ENCODE data around the gene SYNE1. TPM values are rescaled to one million over a fixed set of nuclear protein-coding genes. Genes with fewer than 3 reads are reported as not detected.
A peak's percentile ranks its signal among the peaks of the same experiment; 100 is the strongest.

Gene SYNE1
- total and polyA plus RNA-seq, 2 of the 8 experiments (the other 6 are each of a cell fraction or from before 2014, with no cell fraction given), result 2.8 to 5.5 TPM

DNA sequence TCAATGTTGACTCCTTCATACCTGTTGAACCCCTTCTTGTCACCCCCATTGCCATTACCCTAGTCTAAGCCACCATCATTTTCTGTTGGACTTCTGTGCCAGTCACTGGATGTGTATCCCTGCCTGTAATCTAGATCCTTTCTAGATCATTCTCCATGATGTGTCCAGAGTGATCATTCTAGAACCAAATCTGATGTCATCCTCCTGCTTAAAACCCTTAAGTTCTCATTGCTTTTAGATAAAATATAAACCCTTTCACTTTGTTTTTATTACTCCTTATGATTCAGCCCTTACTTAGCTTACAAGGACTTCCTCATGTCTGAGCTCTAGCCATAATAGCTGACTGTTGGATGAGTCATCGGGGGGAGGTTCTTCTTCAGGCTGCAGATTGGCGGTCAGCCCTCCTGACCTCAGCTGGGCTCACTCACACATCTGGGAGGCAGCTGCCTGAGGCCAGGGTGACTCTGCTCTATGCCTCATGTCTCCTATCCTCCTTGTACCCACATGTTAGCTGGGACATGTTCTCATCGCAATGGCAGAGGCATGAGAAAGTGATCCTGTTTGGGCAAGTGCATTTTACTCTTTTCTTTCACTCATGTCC is 542.1 kb downstream of the SYNE1 start:
- H3K79me2 ChIP-seq (ENCODE audit: control insufficient read depth in 1 of 2, insufficient read depth in 2 of 2, low read length in 2 of 2), result no peaks in the 10 kb centered on the region
- H3K23me2 ChIP-seq (ENCODE audit: low read depth, low read length), result no peaks in the 10 kb centered on the region
- no peak overlapping the region for H2AK5ac ChIP-seq (ENCODE audit: low read depth, low read length)
- H2BK5ac ChIP-seq (ENCODE audit: low read depth, low read length), result no peak overlapping the region
- H3K18ac ChIP-seq (ENCODE audit: extremely low read depth, low read length), result no peak overlapping the region
- H2BK120ac ChIP-seq (replicated peaks; ENCODE audit: low read depth, low read length), result no peak overlapping the region
- H3K14ac ChIP-seq (ENCODE audit: insufficient read length), result no peak overlapping the region
- H3K4me3 ChIP-seq (ENCODE audit: extremely low read depth in 1 of 4, insufficient read depth in 2 of 4, low read depth in 3 of 4, low read length in 4 of 4), result no peak overlapping the region
- no peaks in the 10 kb centered on the region for H4K20me1 ChIP-seq (replicated peaks in 1 of 2; ENCODE audit: control insufficient read depth in 1 of 2, insufficient read depth in 2 of 2, low read length in 2 of 2)
- H2BK20ac ChIP-seq (ENCODE audit: low read length), result no peak overlapping the region
- no peaks in the 10 kb centered on the region for H3K36me3 ChIP-seq (ENCODE audit: control insufficient read depth in 2 of 4, insufficient read depth in 4 of 4, low read length in 3 of 4)
- CTCF ChIA-PET (ENCODE audit: partially characterized antibody), result interaction anchor here (1.3 to 2.9 kb wide), 5 partner anchors 10 to 26 kb away, joined by 3 to 10 read pairs (median 6); no protein-coding TSS in a partner anchor
- no peaks in the 10 kb centered on the region for H3K79me1 ChIP-seq (ENCODE audit: low read depth, low read length)
- no peak overlapping the region for H4K5ac ChIP-seq (ENCODE audit: insufficient read length, low read depth, low read length)
- H2AFZ ChIP-seq (ENCODE audit: low read length), result no peak overlapping the region
- no peak overlapping the region for H3K27ac ChIP-seq (ENCODE audit: low read depth, low read length)
- TF ChIP-seq JUND (IDR thresholded peaks at IDR 0.05; ENCODE audit: low read length), result 0 out of 2 replicates have a peak, but pooled peaks have one; percentile 31
- no peak for TF ChIP-seq EP300 (IDR thresholded peaks at IDR 0.05; ENCODE audit: borderline replicate concordance in 1 of 2, low read depth in 2 of 2, low read length in 2 of 2)
- TF ChIP-seq ZNF274 (IDR thresholded peaks at IDR 0.05; ENCODE audit: borderline replicate concordance, extremely low read depth, low read length), result no peak
- TF ChIP-seq, protein P1, sequence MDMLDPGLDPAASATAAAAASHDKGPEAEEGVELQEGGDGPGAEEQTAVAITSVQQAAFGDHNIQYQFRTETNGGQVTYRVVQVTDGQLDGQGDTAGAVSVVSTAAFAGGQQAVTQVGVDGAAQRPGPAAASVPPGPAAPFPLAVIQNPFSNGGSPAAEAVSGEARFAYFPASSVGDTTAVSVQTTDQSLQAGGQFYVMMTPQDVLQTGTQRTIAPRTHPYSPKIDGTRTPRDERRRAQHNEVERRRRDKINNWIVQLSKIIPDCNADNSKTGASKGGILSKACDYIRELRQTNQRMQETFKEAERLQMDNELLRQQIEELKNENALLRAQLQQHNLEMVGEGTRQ (IDR thresholded peaks at IDR 0.05; ENCODE audit: low read length), result no peak
- no peak for TF ChIP-seq HDAC2 (IDR thresholded peaks at IDR 0.05; ENCODE audit: borderline replicate concordance in 1 of 2, low read depth in 2 of 2, low read length in 2 of 2)
- no peak for TF ChIP-seq BCL11A (IDR thresholded peaks at IDR 0.05; ENCODE audit: low read depth in 2 of 2, low read length in 2 of 2)
- TF ChIP-seq EZH2 (IDR thresholded peaks at IDR 0.05; ENCODE audit: low read depth, low read length, severe bottlenecking), result no peak
- DNase-seq (ENCODE audit: low read depth in 1 of 2, low spot score in 2 of 2), result peak in 1 of 2 experiments; percentile 19
- H3K4ac ChIP-seq (replicated peaks; ENCODE audit: insufficient read length, low read depth, low read length), result no peak overlapping the region
- no peak overlapping the region for H4K8ac ChIP-seq (ENCODE audit: extremely low read depth, insufficient read depth, low read length)
- no peak overlapping the region for H3K56ac ChIP-seq (replicated peaks; ENCODE audit: insufficient read length, low read depth, low read length)
- H2BK15ac ChIP-seq (ENCODE audit: low read length), result no peak overlapping the region
- H3K9me3 ChIP-seq (ENCODE audit: insufficient read depth in 2 of 2, low read depth in 1 of 2, low read length in 1 of 2), result no peaks in the 10 kb centered on the region
- H2BK12ac ChIP-seq (ENCODE audit: low read depth, low read length), result no peak overlapping the region
- FAIRE-seq, result no peak
- H3K27me3 ChIP-seq (replicated peaks in 1 of 4; ENCODE audit: control insufficient read depth in 3 of 4, extremely low read depth in 1 of 4, insufficient read depth in 3 of 4, low read length in 3 of 4), result no peaks in the 10 kb centered on the region
- H3K23ac ChIP-seq (ENCODE audit: insufficient read length), result no peak overlapping the region
- H3K4me2 ChIP-seq (ENCODE audit: insufficient read depth in 1 of 2, low read depth in 2 of 2, low read length in 2 of 2), result no peak overlapping the region
- no peak overlapping the region for H4K91ac ChIP-seq (replicated peaks; ENCODE audit: insufficient read length, low read length)
- no peak overlapping the region for H3K9ac ChIP-seq (replicated peaks in 1 of 4; ENCODE audit: extremely low read depth in 1 of 4, low read depth in 3 of 4, low read length in 3 of 4)
- 86% methylated on average over 3 of the region's 3 CpGs; no CpG with 5 or more reads in 1 of the 2 experiments for WGBS, 2 experiments (ENCODE audit: extremely low coverage in 1 of 2, insufficient coverage in 1 of 2, insufficient read length in 1 of 2, insufficient replicate concordance in 2 of 2, low coverage in 1 of 2, low lambda C conversion rate in 2 of 2, missing lambda C conversion rate in 1 of 2)
- H3K4me1 ChIP-seq (replicated peaks in 1 of 4; ENCODE audit: control insufficient read depth in 3 of 4, insufficient read depth in 4 of 4, low read length in 3 of 4), result peaks cover 0 to 4% (median 1%) of the 10 kb centered on the region in 4 experiments; a peak in 2 of 7 replicates
- POLR2A ChIA-PET (ENCODE audit: partially characterized antibody), result no interaction called here

All from H1 (cell line).